ENCODE data around the gene DLK1.

Gene DLK1

DNA sequence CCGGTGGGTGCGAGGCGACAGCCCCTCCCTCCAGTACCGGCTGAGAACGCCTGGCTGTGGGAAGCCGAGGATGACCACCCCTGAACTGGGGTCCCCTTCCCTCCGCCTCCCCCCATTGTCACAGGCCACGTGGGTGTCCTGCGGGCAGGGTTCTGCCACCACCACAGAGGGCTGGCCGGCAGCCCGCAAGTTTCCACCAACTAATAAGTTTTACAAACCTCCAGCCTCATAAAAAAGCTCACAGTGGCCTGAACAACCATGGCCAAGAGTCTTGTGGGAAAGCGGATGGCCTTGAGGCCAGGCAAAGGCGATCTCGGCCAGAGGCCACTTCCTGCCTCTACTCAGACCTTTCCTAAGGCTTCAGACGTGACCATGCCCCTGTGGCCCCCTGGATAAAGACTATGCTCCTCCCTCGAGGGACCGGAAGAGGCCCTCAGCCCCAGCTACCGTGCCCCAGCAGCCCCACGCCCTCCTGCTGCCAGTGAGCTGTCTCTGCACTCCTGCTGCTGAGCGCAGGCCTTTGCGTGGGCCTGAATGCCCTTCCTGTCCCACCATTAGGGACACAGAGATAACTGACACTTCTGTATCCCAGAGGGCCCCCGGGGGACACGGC, 46.1 kb upstream of the DLK1 start:
- peak; percentile 34 for DNase-seq (ENCODE audit: low read depth)
- H3K4me3 ChIP-seq (ENCODE audit: low read length) = no peak overlapping the region
- TF ChIP-seq, protein P1, sequence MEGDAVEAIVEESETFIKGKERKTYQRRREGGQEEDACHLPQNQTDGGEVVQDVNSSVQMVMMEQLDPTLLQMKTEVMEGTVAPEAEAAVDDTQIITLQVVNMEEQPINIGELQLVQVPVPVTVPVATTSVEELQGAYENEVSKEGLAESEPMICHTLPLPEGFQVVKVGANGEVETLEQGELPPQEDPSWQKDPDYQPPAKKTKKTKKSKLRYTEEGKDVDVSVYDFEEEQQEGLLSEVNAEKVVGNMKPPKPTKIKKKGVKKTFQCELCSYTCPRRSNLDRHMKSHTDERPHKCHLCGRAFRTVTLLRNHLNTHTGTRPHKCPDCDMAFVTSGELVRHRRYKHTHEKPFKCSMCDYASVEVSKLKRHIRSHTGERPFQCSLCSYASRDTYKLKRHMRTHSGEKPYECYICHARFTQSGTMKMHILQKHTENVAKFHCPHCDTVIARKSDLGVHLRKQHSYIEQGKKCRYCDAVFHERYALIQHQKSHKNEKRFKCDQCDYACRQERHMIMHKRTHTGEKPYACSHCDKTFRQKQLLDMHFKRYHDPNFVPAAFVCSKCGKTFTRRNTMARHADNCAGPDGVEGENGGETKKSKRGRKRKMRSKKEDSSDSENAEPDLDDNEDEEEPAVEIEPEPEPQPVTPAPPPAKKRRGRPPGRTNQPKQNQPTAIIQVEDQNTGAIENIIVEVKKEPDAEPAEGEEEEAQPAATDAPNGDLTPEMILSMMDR (conservative IDR thresholded peaks at IDR 0.05; ENCODE audit: low read length) = no peak

GRCh38 chr14:100681111-100681510, 45.6 kb upstream of the DLK1 start:
- no peak for DNase-seq (ENCODE audit: low read depth)
- H3K4me3 ChIP-seq (ENCODE audit: low read length) = no peak overlapping the region
- TF ChIP-seq, protein P1 (conservative IDR thresholded peaks at IDR 0.05; ENCODE audit: low read length) = no peak

- TF ChIP-seq, protein P1 (conservative IDR thresholded peaks at IDR 0.05; ENCODE audit: low read length) = no peak
Observed at GRCh38 chr14:100682749-100683148, 43.9 kb upstream of the DLK1 start.

DNA sequence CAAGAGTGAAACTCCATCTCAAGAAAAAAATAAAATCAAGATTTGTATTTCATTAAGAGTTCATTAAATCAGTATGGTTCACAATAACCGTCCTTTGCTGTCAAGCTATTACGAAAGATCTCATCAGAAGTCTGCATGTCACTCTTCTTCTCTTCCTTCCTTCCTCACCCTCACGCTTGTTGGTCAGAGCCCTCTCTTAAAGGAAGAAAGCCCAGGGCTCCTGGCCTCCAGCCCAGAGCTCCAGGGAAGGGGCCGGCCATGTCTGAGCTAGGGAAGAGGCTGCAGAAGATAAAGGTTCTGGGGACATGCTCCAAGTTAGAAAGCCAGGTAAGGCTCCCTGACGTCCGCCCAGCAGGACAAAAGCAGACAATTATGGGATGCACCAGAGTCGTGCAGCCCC, 43.1 kb upstream of the DLK1 start:
- DNase-seq (ENCODE audit: low read depth) = no peak
- TF ChIP-seq, protein P1 (conservative IDR thresholded peaks at IDR 0.05; ENCODE audit: low read length) = no peak
- no peak overlapping the region for H3K4me3 ChIP-seq (ENCODE audit: low read length)

More at GRCh38 chr14:100682749-100683148, 43.9 kb upstream of the DLK1 start:
- no peak for DNase-seq (ENCODE audit: low read depth)
- H3K4me3 ChIP-seq (ENCODE audit: low read length) = no peak overlapping the region

DNA sequence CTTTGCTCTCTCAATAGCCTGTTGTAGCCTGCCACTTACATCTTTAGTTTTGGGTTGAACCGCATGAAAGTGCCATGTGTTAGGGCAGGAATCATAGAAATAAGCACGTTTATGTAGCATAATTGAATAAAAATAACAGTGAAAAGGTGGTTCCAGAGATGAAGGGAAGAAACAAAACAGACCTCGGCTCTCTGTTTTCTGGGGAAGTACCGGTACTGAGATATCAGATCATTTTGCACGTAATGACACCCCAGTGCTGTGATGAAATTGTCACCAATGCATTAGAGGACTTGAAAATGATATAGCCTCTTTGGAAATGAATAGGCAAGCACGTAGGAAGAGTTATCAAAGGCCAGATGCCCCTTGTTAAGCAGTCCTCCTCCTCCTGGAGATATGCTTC, 42.5 kb upstream of the DLK1 start:
- no peak for DNase-seq (ENCODE audit: low read depth)
- H3K4me3 ChIP-seq (ENCODE audit: low read length) = no peak overlapping the region
- TF ChIP-seq, protein P1 (conservative IDR thresholded peaks at IDR 0.05; ENCODE audit: low read length) = no peak

- H3K4me3 ChIP-seq (ENCODE audit: low read length) = no peak overlapping the region
- DNase-seq (ENCODE audit: low read depth) = no peak
- TF ChIP-seq, protein P1 (conservative IDR thresholded peaks at IDR 0.05; ENCODE audit: low read length) = no peak
Observed at GRCh38 chr14:100684961-100685360, 41.7 kb upstream of the DLK1 start.

DNA sequence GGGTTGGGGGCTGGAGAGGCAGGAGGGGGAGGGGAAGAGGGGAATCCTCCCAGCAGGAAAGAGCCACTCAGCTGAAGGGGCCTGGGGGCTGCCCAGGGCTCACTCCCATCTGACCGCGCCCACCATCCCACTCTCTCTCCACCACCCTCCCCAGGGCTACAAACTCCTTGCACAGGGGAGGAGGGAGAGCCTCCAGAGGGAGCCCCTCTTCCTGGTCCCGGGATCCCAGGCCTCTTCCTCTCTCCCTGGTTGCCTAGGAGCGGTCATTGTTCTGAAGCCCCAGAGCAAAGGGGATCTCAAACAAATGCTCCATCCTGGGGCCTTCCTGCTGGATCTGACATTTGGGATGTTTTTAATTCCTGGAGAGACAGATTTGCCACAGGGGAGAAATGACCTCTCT, 39.8 kb upstream of the DLK1 start:
- DNase-seq (ENCODE audit: low read depth) = no peak
- TF ChIP-seq, protein P1 (conservative IDR thresholded peaks at IDR 0.05; ENCODE audit: low read length) = no peak
- H3K4me3 ChIP-seq (ENCODE audit: low read length) = no peak overlapping the region

All from AG10803 (cell line).